HG02759 (cell line): ENCODE results near the gene CREBRF.
"Not testable (repeated sequence)": the region's sequence is repeated elsewhere in the genome, so short reads cannot be mapped to it uniquely, and the experiment has no call there.

Experiments
- ATAC-seq: cut with Tn5 transposase; IDR thresholded peaks from one replicate; pipeline ENCODE4 v1.9.1; 2021; ENCODE audit warnings: mild to moderate bottlenecking, moderate library complexity; ENCODE audit not compliant: unreplicated experiment

CREBRF gene

DNA sequence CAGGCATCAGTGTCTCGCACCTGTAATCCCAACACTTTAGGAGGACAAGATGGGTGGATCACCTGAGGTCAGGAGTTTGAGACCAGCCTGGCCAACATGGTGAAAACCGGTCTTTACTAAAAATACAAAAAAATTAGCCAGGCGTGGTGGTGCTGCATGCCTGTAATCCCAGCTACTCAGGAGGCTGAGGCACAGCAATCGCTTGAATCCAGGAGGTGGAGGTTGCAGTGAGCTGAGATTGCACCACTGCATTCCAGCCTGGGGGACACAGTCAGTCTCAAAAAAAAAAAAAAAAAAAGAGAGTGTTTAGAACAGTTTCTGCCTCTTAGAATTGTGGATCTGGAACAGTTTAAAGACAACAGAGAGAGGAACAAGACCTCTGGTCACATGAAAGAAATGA, 20.3 kb downstream of the CREBRF start:
- not testable (repeated sequence) for ATAC-seq

DNA sequence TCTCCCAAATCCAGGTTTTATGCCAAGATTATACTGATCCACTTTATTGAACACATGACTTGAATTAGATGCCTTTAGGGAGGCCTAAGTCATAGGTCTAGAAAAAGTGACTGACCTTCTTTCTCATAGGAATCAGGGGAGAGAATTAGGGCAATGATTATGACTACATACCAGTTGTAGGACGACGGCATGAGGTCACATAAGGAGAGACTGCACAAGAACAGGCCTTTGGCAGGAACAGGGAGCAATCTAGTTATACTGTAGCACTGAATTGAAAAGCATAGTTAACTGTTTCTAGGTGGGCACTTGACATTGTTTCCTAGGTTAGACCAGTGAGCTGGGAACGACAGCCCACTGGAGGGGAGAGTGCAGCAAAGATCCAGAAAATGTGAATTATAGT, 22.7 kb downstream of the CREBRF start:
- ATAC-seq = no peak

DNA sequence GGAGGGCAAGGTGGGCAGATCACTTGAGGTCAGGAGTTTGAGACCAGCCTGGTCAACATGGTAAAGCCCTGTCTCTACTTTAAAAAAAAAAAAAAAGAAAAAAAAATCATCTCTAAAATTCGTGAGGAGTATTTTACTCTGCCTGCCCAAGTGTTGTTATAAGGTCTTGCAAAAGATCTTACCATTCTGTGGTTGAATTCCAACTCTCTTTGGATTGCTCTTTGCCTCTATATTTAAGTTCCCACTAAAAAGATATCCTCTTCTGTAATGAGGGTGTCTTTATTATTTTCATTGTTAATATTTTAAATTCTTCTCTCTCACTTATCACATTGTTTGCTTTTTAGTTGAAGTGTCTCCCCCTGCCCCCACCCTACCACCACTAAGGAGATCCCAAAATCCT, 33.4 kb downstream of the CREBRF start:
- no peak for ATAC-seq

DNA sequence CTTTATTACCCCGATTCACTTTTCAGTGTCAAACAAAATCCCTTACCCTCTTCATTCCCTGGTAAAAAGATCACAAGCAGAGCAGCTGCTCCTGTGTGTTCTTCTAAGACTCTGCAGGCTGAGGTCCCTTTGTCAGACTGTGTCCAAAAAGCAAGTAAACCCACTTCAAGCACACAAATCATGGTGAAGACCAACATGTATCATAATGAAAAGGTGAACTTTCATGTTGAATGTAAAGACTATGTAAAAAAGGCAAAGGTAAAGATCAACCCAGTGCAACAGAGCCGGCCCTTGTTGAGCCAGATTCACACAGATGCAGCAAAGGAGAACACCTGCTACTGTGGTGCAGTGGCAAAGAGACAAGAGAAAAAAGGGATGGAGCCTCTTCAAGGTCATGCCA, 34.5 kb downstream of the CREBRF start:
- no peak for ATAC-seq

DNA sequence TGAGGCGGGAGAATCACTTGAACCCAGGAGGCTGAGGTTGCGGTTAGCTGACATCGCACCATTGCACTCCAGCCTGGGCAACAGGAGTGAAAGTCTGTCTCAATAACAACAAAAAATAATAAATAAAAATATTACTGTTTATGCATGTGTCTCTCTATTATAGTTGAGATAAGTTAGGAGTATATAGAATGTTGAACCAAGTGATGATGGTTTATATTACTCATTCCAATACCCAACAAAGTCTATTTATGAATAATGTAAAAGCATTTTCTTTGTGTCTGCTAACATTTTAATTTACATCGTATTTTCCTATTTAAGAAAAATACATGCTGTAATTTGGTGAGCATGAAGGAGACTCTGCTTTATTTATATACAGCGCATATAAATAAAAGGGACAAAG, 35.8 kb downstream of the CREBRF start:
- no peak for ATAC-seq

DNA sequence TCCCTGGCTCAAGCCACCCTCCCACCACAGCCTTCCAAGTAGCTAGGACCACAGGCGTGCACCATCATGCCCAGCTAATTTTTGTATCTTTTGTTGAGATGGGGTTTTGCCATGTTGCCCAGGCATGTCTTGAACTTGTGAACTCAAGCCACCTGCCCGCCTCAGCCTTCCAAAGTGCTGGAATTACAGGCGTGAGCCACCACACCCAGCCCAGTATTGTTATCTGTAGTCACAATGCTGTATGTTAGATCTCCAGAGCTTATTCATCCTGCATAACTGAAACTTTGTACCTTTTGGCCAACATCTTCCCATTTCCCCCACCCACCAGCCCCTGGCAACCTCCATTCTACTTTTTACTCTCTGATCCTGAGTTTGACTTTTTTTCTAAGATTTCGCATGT, 37.5 kb downstream of the CREBRF start:
- no peak for ATAC-seq

DNA sequence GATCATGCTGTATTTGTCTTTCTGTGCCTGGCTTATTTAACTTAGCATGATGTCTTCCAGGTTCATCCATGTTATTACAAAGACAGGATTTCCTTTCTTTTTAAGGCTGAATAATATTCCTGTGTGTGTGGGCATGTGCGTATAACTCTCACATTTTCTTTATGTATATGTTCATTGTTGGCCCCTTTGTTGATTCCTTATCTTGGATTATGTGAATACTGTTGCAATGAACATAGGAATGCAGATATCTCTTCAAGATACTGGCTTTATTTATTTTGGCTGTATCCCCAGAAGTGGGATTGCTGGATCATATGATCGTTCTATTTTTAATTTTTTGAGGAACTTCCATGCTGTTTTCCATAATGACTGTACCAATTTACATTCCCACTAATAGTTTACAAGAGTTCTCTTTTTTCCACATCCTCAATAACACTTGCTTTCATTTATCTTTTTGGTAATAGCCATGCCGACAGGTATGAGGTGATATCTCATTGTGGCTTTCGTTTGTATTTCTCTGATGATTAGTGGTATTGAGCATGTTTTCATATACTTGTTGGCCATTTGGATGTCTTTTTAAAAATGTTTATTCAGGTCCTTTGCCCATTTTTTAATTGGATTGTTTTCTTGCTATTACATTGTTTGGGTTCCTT, 38.0 kb downstream of the CREBRF start:
- no peak for ATAC-seq

DNA sequence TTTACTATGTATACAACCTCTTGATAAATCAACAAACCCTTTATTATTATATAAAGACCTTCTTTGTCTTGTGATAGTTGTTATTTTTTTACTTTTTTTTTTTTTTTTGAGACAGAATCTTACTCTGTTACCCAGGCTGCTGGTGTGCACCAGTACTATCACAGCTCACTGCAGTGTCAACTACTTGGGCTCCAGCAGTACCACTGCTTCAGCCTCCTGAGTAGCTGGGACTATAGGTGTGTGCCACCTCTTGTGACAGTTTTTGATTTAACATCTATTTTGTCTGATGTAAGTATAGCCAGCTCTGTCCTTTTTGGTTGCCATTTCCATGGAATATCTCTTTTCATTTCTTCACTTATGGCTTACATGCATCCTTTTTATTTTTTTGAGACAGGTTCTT, 42.6 kb downstream of the CREBRF start:
- no peak for ATAC-seq

DNA sequence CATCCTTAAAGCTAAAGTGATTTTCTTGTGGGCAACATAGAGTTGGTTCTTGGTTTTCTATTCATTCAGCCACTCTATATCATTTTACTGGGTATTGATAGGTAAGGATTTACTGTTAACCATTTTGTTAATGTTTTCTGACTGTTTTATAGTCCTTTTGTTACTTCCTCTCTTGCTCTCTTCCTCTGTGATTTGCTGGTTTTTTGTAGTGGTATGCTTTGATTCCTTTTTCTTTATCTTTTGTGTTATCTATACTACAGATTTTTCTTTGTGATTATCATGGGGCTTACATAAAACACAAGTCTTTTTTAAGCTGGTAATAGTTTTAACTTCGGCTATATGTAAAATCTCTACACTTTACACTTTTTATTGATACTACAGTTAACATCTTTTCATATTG, 43.3 kb downstream of the CREBRF start:
- ATAC-seq = no peak

DNA sequence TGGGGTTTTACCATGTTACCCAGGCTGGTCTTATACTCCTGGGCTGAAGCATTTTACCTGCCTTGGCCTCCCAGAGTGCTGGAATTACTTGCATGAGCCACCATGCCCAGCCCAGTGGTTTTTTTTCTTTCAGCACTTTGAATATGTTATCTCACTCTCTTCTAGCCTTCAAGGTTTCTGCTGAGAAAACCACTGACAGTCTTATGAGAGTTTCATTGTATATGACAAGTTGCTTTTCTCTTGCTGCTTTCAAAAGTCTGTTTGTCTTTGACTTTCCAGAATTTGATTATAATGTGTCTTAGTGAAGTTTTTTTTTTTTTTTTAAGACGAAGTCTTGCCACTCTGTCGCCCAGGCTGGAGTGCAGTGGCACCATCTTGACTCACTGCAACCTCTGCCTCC, 45.1 kb downstream of the CREBRF start:
- ATAC-seq = no peak

DNA sequence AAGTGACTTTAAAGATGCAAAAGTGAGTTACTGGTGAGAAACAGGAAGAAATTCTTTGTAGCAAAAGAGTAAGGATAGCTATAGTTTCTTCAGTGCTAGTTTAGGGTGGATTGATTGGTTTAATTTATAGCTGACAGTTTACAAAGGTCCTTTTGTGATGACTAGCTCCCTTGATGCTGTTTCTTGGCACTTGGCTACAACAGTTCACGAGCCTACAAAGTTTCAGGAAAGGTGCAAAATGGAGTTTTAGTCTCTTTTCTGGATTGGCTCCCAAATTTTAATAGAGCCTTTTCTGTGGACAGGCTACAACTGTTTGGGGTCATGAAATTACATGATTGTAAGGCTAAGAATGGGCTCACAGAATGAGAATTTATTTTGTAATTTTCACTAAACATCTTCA, 47.3 kb downstream of the CREBRF start:
- ATAC-seq = no peak

DNA sequence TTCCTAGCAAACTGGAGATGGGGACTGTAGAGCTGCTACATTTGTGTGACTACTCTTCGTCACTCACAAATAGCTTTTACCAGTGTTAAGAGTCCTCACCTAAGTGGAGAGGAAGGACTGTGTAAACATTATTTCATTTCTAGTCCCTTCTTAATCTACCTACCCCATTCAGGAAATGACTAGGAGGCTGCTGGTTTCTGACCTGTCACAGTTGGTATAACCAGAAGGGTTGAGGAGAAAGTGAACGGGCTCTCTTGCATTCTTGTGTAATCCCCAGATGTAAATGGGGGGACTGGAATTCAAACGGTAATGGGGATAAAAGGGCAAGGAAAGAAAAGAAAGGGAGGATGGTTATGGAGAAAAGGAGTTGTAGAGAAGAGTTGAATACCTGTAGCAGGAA, 52.8 kb downstream of the CREBRF start:
- no peak for ATAC-seq

DNA sequence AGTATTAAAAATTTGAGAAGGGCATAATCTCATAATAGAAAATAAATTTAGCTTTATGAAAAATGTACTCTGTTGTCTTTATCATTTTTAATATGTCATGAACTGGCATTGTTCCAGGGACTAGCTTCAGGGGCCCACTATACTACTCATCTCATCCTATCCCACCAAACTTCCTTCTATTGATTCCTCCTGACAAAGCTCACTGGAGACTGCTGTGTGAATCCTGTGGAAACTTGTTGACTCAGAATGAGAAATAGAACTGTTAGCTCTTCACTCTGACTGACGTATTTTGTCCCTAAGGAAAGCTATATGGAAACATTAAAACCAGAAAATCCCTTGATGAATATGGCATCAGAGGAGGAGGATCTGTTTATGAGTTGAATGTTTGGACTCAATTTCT, 58.4 kb downstream of the CREBRF start:
- ATAC-seq = no peak

DNA sequence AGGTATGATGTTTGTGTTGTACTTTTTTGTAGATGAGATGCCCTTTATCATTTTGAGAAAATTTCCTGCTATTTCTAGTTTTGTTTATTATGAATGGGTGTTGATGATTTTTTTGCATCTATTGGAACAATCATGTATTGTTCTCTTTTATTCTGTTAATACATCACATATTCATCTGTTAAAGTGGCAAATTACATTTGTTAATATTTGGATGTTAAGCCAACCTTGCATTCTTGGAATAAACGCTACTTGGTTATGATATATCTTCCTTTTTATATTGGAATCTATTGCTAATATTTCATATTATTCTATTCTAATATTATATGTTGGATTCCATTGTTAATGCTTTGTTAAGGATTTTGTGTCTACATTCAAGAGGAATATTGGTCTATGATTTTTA, 63.6 kb downstream of the CREBRF start:
- no peak for ATAC-seq

DNA sequence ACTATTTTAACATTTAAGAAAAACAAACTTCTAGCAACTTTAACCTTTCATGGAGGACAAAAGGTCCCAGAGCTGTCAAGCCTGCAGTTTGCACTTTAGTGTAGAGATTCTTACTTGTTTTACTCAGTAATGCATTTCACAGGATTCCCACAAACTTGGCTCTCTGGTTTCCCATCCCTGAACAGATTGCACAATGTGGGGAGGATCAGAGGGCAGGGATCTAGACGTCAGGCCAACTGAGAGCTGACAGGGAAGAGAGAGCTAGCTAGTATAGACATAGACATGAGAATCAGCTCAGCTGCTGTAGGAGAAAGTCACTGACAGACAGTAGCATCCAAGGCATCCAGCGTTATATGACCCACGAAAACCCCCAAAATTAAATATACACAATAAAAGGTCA, 67.3 kb downstream of the CREBRF start:
- ATAC-seq = no peak

DNA sequence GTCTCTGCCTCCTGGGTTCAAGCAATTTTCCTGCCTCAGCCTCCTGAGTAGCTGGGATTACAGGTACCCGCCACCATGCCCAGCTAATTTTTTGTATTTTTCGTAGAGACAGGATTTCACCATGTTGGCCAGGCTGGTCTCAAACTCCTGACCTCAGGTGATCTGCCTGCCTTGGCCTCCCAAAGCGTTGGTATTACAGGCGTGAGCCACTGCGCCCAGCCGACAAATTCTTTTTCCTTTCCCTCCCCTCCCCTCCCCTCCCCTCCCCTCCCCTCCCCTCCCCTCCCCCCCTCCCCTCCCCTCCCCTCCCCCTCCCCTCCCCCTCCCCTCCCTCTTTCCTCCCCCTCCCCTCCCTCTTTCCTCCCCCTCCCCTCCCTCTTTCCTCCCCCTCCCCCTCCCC, 76.0 kb downstream of the CREBRF start:
- ATAC-seq = not testable (repeated sequence)

DNA sequence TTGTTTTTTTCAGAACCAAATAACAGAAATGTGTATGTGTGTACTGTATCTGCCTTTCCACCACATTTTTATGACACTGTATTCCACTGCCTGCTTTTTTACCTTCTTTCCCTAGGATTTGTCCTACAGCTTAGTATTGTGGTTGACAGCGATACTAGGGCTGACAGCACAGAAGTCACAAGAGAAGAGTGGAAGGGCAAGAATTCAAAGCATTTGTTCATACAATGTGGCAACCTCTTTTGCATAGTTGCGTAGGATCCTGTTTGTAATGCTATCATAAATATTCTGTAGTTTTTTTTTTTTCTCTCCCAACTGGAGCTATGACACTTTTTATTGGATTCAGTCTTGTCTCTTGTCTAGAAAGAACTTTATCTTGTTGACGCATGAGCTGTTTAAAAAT, 82.6 kb downstream of the CREBRF start:
- ATAC-seq = no peak

DNA sequence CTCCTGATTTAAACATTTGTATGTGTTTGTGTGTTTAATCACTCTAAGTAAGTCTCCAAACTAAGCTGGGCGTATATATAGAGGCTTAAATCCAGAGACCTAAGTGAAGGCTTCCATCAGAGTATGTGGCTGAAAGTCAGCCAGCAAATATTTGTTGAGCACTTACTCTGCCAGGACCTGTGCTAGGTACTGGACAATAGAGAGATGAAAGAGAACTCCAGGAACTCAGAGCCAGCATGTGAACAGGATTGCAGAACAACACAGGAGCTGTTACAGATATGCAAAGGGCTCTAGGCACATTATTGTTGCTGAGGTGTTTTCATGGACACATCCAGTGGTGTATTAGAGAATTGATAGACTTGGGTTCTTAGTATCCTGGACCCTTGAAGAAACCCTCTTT, 83.5 kb downstream of the CREBRF start:
- no peak for ATAC-seq

DNA sequence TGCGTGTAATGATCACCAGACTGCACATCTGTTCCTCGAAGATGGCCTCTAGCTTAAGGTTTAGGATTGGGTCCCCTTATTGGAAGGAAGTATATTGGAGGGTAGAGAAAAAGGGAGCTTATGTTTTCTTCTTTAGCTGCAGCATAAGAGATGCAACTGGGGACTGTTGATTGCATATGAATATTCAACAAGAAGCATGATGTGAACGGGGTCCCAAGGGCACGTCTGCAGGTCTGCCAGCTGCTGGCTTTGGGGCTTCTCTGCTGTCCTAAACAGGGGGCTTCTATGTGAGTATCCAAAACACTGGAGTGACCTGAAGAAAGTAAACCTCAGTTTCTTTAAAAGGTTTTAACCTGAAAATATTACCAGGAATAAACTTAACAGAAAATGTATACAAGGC, 84.6 kb downstream of the CREBRF start:
- ATAC-seq = no peak

DNA sequence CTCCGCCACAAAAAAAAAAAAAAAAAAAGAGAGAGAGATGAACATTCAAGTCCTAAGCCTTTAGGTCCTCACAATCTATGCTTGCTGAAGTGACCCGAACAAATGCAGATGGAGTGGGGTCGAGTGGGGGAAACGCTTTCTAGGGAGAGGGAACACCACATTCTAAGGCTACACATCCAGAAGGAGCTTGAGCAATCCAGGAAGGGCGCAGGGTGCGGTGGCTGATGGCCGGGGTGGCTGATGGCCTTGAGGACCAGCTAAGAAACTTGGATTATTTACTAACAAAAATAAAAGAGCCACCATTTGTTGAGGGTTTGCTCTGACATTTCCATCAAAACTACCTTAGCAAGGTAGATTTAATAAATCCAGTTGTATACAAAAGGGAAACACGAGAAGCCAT, 87.4 kb downstream of the CREBRF start:
- ATAC-seq = no peak

DNA sequence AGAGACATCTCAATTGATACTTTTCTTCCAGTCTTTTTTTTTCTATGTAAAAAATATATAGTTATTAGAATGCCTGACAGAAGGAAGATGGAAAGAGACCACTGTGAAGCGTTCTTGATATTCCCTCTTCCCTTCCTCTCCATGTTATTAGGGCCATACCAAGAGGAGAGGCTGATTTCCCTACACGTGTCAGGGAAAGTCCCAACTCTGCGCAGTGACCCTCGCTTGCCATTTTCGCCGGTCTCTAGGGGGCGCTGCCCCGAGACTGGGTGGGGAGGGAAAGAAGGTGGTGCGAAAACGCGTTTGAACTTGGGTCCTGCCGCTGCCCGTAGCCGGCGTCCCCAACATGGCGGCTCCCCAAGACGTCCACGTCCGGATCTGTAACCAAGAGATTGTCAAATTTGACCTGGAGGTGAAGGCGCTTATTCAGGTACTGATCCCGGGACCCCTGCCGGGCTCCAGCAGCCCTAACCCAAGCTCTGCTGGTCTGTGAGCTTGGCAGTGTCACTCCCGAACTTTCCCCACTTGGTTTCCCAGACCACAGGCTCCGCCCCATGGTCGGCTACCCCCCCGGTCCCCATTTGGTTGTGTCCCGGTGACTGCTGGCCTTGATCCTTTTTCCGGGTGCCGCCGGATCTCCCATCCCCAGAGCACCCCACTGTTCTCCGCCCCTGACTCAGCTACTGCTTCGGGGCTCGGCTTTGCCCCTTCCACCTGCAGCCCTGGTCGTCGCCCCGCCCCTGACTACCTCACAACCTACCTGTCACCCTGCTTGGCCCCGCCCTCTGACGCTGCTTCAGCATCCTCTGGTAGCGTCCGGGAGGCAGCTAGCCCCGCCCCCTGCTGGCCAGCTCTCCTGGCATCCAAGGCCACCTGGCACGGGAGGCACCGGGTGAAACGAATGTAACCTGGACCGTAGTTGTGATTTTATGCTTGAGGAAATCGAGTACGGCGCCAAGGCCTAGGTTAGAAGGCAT, 88.3 kb downstream of the CREBRF start, which contains the start of gene BNIP1:
BNIP1 (plus strand) TSS at position 332 of the 977 bp plus-strand sequence; CDS start at position 347, 15 bp downstream.
- peak; percentile 93 for ATAC-seq

DNA sequence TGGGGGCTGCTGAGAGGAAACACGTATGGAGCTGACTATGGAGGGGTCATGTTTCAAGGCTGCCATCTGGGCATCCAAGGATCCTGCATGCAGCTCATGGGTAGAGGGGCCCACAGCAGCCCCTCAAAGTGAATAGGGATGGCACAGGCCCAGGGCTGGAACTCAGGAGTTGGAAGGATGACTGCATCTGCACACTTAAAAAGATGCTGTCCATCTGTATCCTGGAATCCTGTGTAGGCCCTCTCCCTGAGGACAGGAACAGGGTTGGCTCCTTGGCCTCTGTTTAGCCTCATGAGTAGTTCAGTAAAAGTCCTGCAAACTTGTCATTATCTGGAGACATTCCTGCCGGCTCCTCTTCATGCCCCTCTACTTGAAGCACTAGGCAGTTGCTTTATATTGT, 92.2 kb downstream of the CREBRF start:
- no peak for ATAC-seq
